Ovary (tissue), 9 donors: ENCODE results near the gene AK9. TPM values are rescaled to one million over a fixed set of nuclear protein-coding genes. Genes with fewer than 3 reads are reported as not detected.

Source experiments
- DNase-seq, 5 donors: peaks; one replicate each; pipeline ENCODE4 v3.0.0-alpha.2; 2019 to 2020
- H3K27ac ChIP-seq, 2 donors: fragments of 200-600 bp; one replicate each; pipeline versions ENCODE4 v1.5.1 to v1.8.0; 2019 to 2022
- H3K27me3 ChIP-seq: fragments of 200-600 bp; one replicate; pipeline ENCODE4 v1.8.0; 2022
- H3K36me3 ChIP-seq: fragments of 200-600 bp; sonication (generic); one replicate; pipeline ENCODE4 v1.5.1; 2019
- H3K4me1 ChIP-seq: one replicate; pipeline ENCODE4 v1.8.1; 2013; ENCODE audit warnings: mild to moderate bottlenecking, moderate library complexity; ENCODE audit not compliant: insufficient read depth
- H3K4me3 ChIP-seq: fragments of 200-600 bp; sonication (generic); one replicate; pipeline ENCODE4 v1.5.1; 2017
- H3K9me3 ChIP-seq, 2 donors: fragments of 200-600 bp in 1 of 2; sonication (generic) in 1 of 2; one replicate each; pipeline versions ENCODE4 v1.5.1 to v1.8.1; 2013 to 2019; ENCODE audit warnings: mild to moderate bottlenecking in 1 of 2, moderate library complexity in 1 of 2
- EP300 ChIP-seq: sonication (generic); formaldehyde crosslinking; IDR thresholded peaks from one replicate; pipeline ENCODE4 v1.6.1; 2017; ENCODE audit warnings: antibody characterized with exemption
- POLR2A ChIP-seq: fragments of 450-650 bp; IDR thresholded peaks from one replicate; pipeline ENCODE4 v1.6.1; 2017; ENCODE audit warnings: antibody characterized with exemption, mild to moderate bottlenecking, moderate library complexity
- WGBS, 3 donors: extraction: QIAGEN DNeasy Blood & Tissue Kit in 1 of 3; methylation state at CpG; one replicate each; pipeline versions ENCODE4 v1.1.5 to v1.1.7; 2013 to 2017; 5-methylcytosine and 5-hydroxymethylcytosine counted together
- intact Hi-C, 4 donors: fragments of 100-400 bp; cut with DNase I; formaldehyde crosslinking; loops; one replicate each; pipeline versions ENCODE4 v1.11.0 to v1.15.1; 2022 to 2023
- polyA plus RNA-seq, 2 donors: library from polyadenylated mRNA; stranded (reverse); fragments of 200-250 nt in 1 of 2; fragments of 350-450 nt in 1 of 2; fragmentation: Illumina TruSeq in 1 of 2; extraction: RNeasy Lipid Tissue Mini Kit (QIAGEN cat#74804) in 1 of 2; gene quantifications; one replicate each; pipeline ENCODE4 v1.2.3, GENCODE V29; 2013 to 2014
- total RNA-seq, 7 donors: library from RNA; depleted of rRNA in 2 of 7; stranded (reverse); fragments of >200 nt in 2 of 7; fragmentation: NEBNext Ultra II Directional in 3 of 7; extraction: Animal tissue kit (Norgen Biotek cat#: 25700) in 3 of 7; gene quantifications; one replicate each; pipeline versions ENCODE4 v1.1.0 to v1.2.4, GENCODE V29; 2016 to 2023
- TF ChIP-seq, protein P1 (sequence below), 3 donors: fragments of 450-650 bp in 2 of 3; fragments of 200-600 bp in 1 of 3; IDR thresholded peaks; one replicate each; pipeline versions ENCODE4 v1.5.1 to v1.8.0; 2016 to 2022; ENCODE audit warnings: antibody characterized with exemption in 3 of 3, mild to moderate bottlenecking in 1 of 3
- donor health status: DM: no; HTN: no; CAD: no; lungs with moderate emphysema.
- donor health status: DM: no; HTN: no; CAD: no.
- donor health status: Bipolar disorder and iron deficiency.
- donor health status: DM: yes; HTN: yes; CAD: no.
- donor health status: DM: no; HTN: no; CAD: no.
- donor health status: DM: yes; HTN: yes; CAD: no.

Gene AK9
- total and polyA plus RNA-seq, 9 donors: 2.9 to 17.5 (median 9.2) TPM

DNA sequence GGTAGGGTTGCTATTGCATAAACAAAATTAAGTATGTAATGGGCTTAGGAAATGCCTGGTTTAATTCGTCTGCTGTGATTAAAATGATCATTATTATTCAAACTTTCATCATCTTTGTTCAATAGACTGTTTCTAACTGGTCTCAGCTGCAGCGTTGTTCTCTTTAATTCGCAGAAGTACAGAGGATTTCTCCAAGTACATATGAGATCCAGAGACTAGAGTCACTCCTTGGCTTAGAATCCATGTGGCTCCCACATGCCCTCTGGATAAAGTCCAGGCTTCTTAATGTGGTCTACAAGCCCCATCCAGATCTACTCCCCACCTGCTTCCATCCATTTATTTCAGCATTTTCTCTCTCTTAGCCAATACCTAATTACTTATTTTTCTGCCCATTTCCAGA lies 206.9 kb downstream of the AK9 start:
- H3K9me3 ChIP-seq: no peaks in the 10 kb centered on the region
- H3K27ac ChIP-seq: no peak overlapping the region
- no peak for TF ChIP-seq POLR2A
- no peak for TF ChIP-seq EP300
- TF ChIP-seq, protein P1, sequence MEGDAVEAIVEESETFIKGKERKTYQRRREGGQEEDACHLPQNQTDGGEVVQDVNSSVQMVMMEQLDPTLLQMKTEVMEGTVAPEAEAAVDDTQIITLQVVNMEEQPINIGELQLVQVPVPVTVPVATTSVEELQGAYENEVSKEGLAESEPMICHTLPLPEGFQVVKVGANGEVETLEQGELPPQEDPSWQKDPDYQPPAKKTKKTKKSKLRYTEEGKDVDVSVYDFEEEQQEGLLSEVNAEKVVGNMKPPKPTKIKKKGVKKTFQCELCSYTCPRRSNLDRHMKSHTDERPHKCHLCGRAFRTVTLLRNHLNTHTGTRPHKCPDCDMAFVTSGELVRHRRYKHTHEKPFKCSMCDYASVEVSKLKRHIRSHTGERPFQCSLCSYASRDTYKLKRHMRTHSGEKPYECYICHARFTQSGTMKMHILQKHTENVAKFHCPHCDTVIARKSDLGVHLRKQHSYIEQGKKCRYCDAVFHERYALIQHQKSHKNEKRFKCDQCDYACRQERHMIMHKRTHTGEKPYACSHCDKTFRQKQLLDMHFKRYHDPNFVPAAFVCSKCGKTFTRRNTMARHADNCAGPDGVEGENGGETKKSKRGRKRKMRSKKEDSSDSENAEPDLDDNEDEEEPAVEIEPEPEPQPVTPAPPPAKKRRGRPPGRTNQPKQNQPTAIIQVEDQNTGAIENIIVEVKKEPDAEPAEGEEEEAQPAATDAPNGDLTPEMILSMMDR (IDR thresholded peaks at IDR 0.05): no peak
- 12 to 21% (median 17%) methylated on average over 3 of the region's 3 CpGs for WGBS, 3 donors
- no peak for DNase-seq
- H3K27me3 ChIP-seq: no peaks in the 10 kb centered on the region
- H3K4me1 ChIP-seq: peaks cover 8% of the 10 kb centered on the region
- no peaks in the 10 kb centered on the region for H3K36me3 ChIP-seq
- H3K4me3 ChIP-seq: no peak overlapping the region
- intact Hi-C loops: no loop called here

GRCh38 chr6:109483735-109484057 lies 207.3 kb downstream of the AK9 start:
- TF ChIP-seq EP300: no peak
- TF ChIP-seq POLR2A: no peak
- TF ChIP-seq, protein P1 (IDR thresholded peaks at IDR 0.05): no peak
- no peak for DNase-seq

DNA sequence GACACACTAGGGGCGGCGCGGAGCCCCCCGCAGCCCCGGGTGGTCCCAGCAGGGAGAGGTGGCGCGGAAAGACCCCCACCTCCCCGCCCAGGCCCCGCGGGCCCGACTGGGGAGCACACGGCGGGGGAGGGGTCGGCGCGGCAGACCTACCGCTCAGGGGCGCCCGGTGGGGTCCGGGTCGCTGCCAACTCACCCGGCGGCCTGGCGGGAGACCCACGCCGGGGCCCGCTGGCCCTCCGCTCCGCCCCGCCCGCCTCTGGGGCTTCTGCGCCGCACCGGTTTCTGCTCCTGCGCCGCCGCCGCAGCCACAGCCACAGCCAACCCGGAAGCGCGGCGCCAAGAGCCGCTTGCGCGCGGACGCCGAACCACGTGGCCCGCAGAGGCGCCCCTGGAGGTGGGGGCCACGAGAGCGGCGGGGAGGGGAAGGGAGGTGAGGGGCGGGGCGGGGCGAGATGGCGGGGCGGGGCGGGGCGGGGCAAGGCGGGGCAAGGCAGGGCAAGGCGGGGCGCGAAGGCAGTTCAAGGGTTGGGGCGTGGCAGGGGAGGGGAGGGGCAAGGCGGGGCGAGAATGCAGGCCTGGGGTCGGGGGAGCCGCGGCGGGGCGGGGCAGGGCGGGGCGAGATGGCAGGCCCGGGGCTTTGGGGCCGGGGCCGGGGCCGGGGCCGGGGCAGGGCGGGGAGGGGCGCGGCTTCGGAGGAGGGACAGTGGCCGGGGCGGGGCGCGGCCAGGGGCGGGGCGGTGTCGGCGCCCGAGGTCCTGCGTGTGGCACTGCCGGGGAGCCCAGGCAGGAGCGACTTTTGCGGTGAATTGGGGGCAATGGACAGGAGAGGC lies 207.9 kb downstream of the AK9 start, which contains the start of gene ZBTB24:
ZBTB24 (minus strand) TSS at position 315 of the 830 bp plus-strand sequence. CDS start 1,193 bp downstream, outside the sequence.
- WGBS, 3 donors: 1 to 2% (median 1%) methylated on average over 32 to 94 of the region's 97 CpGs
- Histone ChIP-seq H3K36me3 (no peaks in the 10 kb centered on the region), H3K27ac (peak within 1 kb of the TSS; percentile 38 to 43), H3K4me3 (peak within 1 kb of the TSS; percentile 99), H3K9me3 (no peaks in the 10 kb centered on the region), H3K27me3 (no peaks in the 10 kb centered on the region), H3K4me1 (peaks cover 9% of the 10 kb centered on the region)
- TF ChIP-seq POLR2A (peak; percentile 30), EP300 (no peak)
- TF ChIP-seq, protein P1 (IDR thresholded peaks at IDR 0.05): peak in 1 of 3 donors; percentile 12
- DNase-seq: peak; percentile 84 to 92 (median 87)
- intact Hi-C loops: no loop called here

More at GRCh38 chr6:109483735-109484057, 207.3 kb downstream of the AK9 start:
- intact Hi-C loops: no loop called here
- WGBS, 3 donors: 1% methylated on average over 6 of the region's 6 CpGs
- peak overlapping the region; percentile 99 for H3K4me3 ChIP-seq
- H3K27ac ChIP-seq: peak overlapping the region; percentile 38 to 43
- no peaks in the 10 kb centered on the region for H3K36me3 ChIP-seq
- peaks cover 8% of the 10 kb centered on the region for H3K4me1 ChIP-seq
- H3K27me3 ChIP-seq: no peaks in the 10 kb centered on the region
- no peaks in the 10 kb centered on the region for H3K9me3 ChIP-seq

DNA sequence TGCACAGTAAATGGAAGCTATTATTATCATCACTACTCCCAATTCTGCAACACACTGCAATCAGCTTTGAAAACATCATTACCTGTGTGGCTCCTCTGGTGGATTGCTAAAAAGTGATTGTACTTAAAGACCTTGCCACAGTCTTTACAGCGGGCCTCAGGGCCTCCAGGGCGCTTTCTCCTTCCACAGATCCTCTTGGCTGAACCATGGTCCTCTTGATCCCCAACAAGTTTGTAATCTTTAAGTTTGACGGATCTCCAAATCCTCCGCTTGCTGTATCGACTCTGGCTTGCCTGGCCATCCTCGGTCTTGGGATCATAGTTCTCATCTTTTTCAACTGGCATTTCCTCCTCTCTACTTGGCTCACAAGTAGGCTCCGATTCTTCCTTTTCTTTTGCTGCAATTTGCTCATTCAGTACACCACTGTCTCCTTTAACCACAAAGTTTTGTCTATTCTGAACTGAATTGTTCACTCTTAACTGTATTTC lies 210.0 kb downstream of the AK9 start:
- TF ChIP-seq EP300 (no peak), POLR2A (no peak)
- TF ChIP-seq, protein P1 (IDR thresholded peaks at IDR 0.05): no peak
- H3K4me3 ChIP-seq: no peak overlapping the region
- no peaks in the 10 kb centered on the region for H3K36me3 ChIP-seq
- intact Hi-C loops: no loop called here
- H3K4me1 ChIP-seq: peaks cover 11% of the 10 kb centered on the region
- 97 to 98% (median 97%) methylated on average over 7 of the region's 7 CpGs for WGBS, 3 donors
- H3K27ac ChIP-seq: no peak overlapping the region
- no peak for DNase-seq
- no peaks in the 10 kb centered on the region for H3K27me3 ChIP-seq
- no peaks in the 10 kb centered on the region for H3K9me3 ChIP-seq
